ENCODE measurements around the gene FAAP100. TPM values are rescaled to one million over a fixed set of nuclear protein-coding genes. Genes with fewer than 3 reads are reported as not detected.

The FAAP100 gene
- total and polyA plus RNA-seq, 7 donors, result 11.6 to 16.3 (median 12.6) TPM

DNA sequence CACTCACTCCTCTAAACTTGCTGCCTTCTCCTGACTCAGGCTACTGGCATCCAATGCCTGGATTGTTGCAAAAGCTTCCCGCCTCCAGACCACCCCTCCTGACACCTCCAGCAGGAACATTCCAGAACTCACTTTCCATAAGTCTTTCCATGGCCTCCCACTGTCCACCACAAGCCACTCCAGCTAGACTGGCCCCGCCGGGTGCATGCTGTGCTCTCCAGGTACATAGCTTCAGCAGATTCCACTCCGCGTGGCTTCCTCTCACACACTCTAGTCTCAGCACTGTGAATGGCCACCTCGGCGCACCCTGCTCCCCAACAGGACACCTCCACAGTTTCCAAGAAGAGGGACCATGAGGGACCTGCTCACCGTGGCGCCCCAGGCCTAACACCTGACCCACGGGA lies 25.9 kb upstream of the FAAP100 start:
- peak in 1 of 4 donors; percentile 18 for ATAC-seq
- H3K36me3 ChIP-seq (ENCODE audit: insufficient read depth in 1 of 2, low read depth in 1 of 2), result peaks cover 7 to 81% of the 10 kb centered on the region in 2 donors
- TF ChIP-seq, protein P1, sequence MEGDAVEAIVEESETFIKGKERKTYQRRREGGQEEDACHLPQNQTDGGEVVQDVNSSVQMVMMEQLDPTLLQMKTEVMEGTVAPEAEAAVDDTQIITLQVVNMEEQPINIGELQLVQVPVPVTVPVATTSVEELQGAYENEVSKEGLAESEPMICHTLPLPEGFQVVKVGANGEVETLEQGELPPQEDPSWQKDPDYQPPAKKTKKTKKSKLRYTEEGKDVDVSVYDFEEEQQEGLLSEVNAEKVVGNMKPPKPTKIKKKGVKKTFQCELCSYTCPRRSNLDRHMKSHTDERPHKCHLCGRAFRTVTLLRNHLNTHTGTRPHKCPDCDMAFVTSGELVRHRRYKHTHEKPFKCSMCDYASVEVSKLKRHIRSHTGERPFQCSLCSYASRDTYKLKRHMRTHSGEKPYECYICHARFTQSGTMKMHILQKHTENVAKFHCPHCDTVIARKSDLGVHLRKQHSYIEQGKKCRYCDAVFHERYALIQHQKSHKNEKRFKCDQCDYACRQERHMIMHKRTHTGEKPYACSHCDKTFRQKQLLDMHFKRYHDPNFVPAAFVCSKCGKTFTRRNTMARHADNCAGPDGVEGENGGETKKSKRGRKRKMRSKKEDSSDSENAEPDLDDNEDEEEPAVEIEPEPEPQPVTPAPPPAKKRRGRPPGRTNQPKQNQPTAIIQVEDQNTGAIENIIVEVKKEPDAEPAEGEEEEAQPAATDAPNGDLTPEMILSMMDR (IDR thresholded peaks at IDR 0.05), result no peak
- intact Hi-C loops (cut with DNase I), result no loop called here
- no peak overlapping the region for H3K4me3 ChIP-seq
- peaks cover 15% of the 10 kb centered on the region for H3K4me1 ChIP-seq
- no peaks in the 10 kb centered on the region for H3K27me3 ChIP-seq (ENCODE audit: insufficient read depth in 3 of 3, low read length in 2 of 3)
- DNase-seq, result no peak
- no peak overlapping the region for H3K27ac ChIP-seq
- H3K9me3 ChIP-seq, result no peaks in the 10 kb centered on the region
- WGBS, 3 donors, result 94 to 96% (median 95%) methylated on average over 10 of the region's 10 CpGs

DNA sequence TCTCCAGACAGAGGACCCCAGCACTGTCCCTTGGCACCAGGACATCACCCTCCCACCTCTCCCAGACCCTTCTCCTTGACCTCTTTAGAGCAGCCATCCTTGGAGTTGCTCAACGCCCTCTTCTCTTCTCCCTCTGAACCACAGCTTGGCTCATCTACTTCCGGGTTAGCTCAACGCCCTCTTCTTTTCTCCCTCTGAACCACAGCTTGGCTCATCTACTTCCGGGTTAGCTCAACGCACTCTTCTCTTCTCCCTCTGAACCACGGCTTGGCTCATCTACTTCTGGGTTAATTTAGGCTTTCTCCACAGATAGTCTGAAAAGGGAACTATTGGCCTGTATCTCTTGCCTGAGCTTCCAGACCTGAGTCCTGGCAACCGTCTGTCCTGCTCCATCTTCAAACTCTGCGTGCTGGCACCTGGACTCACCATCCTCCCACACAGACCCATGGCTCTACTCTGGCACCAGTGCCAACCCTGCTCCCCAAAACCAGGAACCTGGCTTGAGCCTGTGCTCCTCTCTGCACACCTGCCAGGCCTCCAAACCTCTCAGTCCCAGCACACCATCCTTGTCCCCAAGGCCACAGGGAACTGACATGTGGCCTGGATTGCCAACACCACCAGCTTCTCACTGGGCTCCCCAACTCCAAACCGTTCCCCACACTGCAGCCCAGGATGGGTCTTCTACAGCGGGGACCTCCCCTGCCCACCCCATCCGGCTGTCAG lies 25.3 kb upstream of the FAAP100 start:
- Histone ChIP-seq H3K27ac (no peak overlapping the region), H3K4me1 (peaks cover 15% of the 10 kb centered on the region), H3K36me3 (ENCODE audit: insufficient read depth in 1 of 2, low read depth in 1 of 2) (peaks cover 3 to 81% of the 10 kb centered on the region in 2 donors), H3K27me3 (ENCODE audit: insufficient read depth in 3 of 3, low read length in 2 of 3) (no peaks in the 10 kb centered on the region), H3K4me3 (peak overlapping the region; percentile 2), H3K9me3 (no peaks in the 10 kb centered on the region)
- ATAC-seq (peak; percentile 7 to 34 (median 24)), DNase-seq (no peak)
- TF ChIP-seq, protein P1 (IDR thresholded peaks at IDR 0.05), result no peak
- intact Hi-C loops (cut with DNase I), result no loop called here
- WGBS, 3 donors, result 77 to 82% (median 82%) methylated on average over 11 of the region's 11 CpGs

DNA sequence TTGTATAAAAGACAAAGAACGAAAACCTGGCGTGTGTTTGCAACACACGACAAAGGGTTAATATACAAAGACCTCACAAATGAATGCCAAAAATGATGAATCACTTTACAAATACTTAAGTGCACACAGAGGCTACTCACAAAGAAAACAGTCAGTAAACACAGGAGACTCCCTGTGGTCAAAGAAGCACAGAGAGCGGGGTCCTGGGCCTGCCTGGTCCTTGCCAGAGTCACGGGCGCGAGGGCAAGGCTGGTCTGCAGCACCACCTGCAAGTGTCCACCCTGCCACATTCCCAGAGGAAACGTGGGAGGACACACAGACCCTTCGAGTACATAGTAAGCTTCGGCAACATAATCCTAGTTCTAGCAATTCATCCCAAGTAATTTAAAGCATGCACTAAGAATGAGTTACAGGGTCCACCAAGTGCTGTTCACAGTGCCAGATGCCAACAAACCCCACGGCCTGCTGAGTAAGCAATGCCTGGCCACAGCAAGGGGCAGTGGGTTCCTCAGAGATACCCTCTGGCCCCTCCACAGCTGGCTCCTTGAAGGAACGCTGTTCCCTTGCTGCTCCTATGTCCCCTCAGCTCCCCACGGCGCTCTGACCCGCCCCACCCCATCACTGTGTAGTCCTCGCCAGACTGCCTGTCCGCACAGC lies 24.6 kb upstream of the FAAP100 start:
- no peak overlapping the region for H3K27ac ChIP-seq
- intact Hi-C loops (cut with DNase I), result no loop called here
- no peaks in the 10 kb centered on the region for H3K27me3 ChIP-seq (ENCODE audit: insufficient read depth in 3 of 3, low read length in 2 of 3)
- H3K4me1 ChIP-seq, result peaks cover 15% of the 10 kb centered on the region
- H3K9me3 ChIP-seq, result no peaks in the 10 kb centered on the region
- no peak for DNase-seq
- TF ChIP-seq, protein P1 (IDR thresholded peaks at IDR 0.05), result no peak
- H3K36me3 ChIP-seq (ENCODE audit: insufficient read depth in 1 of 2, low read depth in 1 of 2), result peaks cover 3 to 81% of the 10 kb centered on the region in 2 donors
- H3K4me3 ChIP-seq, result peak overlapping the region; percentile 2
- WGBS, 3 donors, result 43 to 62% (median 59%) methylated on average over 16 to 17 of the region's 17 CpGs
- ATAC-seq, result peak; percentile 22 to 56 (median 40)

DNA sequence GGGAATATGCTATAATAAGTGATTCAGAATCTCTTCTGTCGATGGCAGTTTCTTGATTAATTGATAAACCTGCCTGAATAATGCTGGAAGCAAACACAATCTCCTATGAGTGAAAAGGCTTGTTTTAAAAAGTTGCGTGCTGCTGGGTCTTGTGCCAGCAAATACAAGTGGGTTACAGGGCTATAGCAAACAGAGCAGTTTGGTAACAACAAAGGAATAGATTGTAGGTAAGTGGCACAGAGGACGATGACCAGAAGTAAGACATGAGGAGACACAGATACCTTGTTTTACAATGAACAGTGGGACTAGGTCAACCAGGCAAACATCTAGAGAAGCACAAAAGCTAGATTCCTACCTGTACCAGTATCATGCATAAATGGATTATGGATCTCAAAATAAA lies 23.7 kb upstream of the FAAP100 start:
- Histone ChIP-seq H3K4me1 (peaks cover 15% of the 10 kb centered on the region), H3K27ac (no peak overlapping the region), H3K4me3 (no peak overlapping the region), H3K27me3 (ENCODE audit: insufficient read depth in 3 of 3, low read length in 2 of 3) (no peaks in the 10 kb centered on the region), H3K36me3 (ENCODE audit: insufficient read depth in 1 of 2, low read depth in 1 of 2) (peaks cover 3 to 82% of the 10 kb centered on the region in 2 donors), H3K9me3 (no peaks in the 10 kb centered on the region)
- TF ChIP-seq, protein P1 (IDR thresholded peaks at IDR 0.05), result no peak
- 90 to 94% (median 91%) methylated on average over 3 of the region's 3 CpGs for WGBS, 3 donors
- intact Hi-C loops (cut with DNase I), result no loop called here
- ATAC-seq (no peak), DNase-seq (no peak)

Measured in psoas muscle (tissue), 8 donors.